ENCODE data around the gene C1orf159. TPM values are rescaled to one million over a fixed set of nuclear protein-coding genes. Genes with fewer than 3 reads are reported as not detected.

The C1orf159 gene
- total and polyA plus RNA-seq, 9 of the 15 experiments (the other 6 are each of a cell fraction or from before 2014, with no cell fraction given) = 0.28 to 54.9 (median 10.6) TPM

- no peak for TF ChIP-seq ZNF76 (CRISPR knock-in tag; IDR thresholded peaks at IDR 0.05; ENCODE audit: borderline replicate concordance)
- no peak for TF ChIP-seq CGGBP1 (CRISPR knock-in tag; IDR thresholded peaks at IDR 0.05)
- no peak for TF ChIP-seq ZNF609 (CRISPR knock-in tag; IDR thresholded peaks at IDR 0.05; ENCODE audit: borderline replicate concordance)
- TF ChIP-seq ZNF253 (CRISPR knock-in tag; conservative IDR thresholded peaks at IDR 0.05) = no peak
- no peak for TF ChIP-seq TFAM (CRISPR knock-in tag; conservative IDR thresholded peaks at IDR 0.05)
- TF ChIP-seq ZNF134 (CRISPR knock-in tag; conservative IDR thresholded peaks at IDR 0.05) = no peak
- TF ChIP-seq ZNF696 (CRISPR knock-in tag; conservative IDR thresholded peaks at IDR 0.05) = no peak
- 0 out of 4 replicates have a peak, but pooled peaks of 1 of the 2 experiments have one; percentile 0 for TF ChIP-seq NONO (IDR thresholded peaks at IDR 0.05; ENCODE audit: low read depth in 2 of 2, low read length in 1 of 2)
- TF ChIP-seq SMAD3 (CRISPR knock-in tag; conservative IDR thresholded peaks at IDR 0.05) = no peak
- peak; percentile 61; the same call in 1 of the 2 replicates for TF ChIP-seq KAT7 (CRISPR knock-in tag; IDR thresholded peaks at IDR 0.05; ENCODE audit: borderline replicate concordance)
- TF ChIP-seq ZNF766 (CRISPR knock-in tag; conservative IDR thresholded peaks at IDR 0.05) = no peak
- no peak for TF ChIP-seq ZNF655 (CRISPR knock-in tag; IDR thresholded peaks at IDR 0.05)
- TF ChIP-seq MBD1 (CRISPR knock-in tag; IDR thresholded peaks at IDR 0.05) = no peak
- TF ChIP-seq FOSL1 (tag; conservative IDR thresholded peaks at IDR 0.05) = peak; percentile 98
- no peak for TF ChIP-seq NR2C1 (IDR thresholded peaks at IDR 0.05)
- TF ChIP-seq NR2C1 (tag; IDR thresholded peaks at IDR 0.05) = no peak
Measured at GRCh38 chr1:1063945-1064831, 51.7 kb downstream of the C1orf159 start (continued).
